ENCODE results near the gene AGBL1. TPM values are rescaled to one million over a fixed set of nuclear protein-coding genes. Genes with fewer than 3 reads are reported as not detected.

The AGBL1 gene
- total RNA-seq, 1 experiment from 2014 or later = not detected

DNA sequence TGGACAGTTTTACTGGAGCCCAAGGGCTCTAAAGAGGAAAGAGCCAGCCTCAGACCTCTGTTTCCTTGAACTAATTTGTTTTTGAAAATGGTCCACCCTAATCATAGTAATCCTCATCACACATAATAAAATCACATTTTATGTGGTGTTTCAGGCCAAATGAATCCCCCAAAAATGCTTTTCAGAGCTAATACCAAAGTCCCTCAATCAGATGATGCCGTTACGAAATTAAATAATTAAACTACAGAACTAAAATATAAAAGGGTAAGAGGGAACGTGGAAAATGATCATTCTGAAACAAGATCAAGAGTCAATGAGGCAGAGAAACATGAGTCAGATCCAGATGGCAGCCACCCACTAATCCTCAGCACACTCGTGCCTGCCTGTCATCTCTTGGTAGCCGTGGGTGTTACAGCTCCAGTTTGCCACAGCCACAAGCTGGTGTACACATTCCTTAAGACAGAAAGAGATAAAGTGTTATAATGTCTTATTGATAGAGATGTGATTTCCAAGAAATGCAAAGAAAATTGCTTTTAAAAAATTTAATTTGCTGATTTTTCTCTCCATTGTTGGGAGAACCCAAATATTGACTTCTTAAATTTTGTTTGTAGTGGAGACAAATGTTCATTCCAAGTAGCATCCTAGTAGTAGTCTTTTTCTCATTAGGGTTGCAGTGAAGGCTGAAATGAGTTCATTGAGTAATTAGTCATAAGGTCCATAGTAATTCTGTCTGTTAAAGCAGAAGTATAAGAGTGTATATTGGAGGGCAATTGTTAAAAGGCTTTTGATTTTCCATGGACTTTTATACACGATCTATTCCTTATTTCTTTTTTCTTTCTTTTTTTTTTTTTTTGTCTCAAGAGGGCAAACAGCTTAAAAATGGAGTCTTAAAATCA lies 104.2 kb downstream of the AGBL1 start:
- Histone ChIP-seq H3K4me2 (ENCODE audit: low read depth, low read length, poor library complexity, severe bottlenecking) (no peak overlapping the region), H4K20me1 (ENCODE audit: insufficient read depth, low read depth, low read length) (no peaks in the 10 kb centered on the region), H3K4me3 (ENCODE audit: low read length) (no peak overlapping the region), H2AFZ (ENCODE audit: low read length) (no peak overlapping the region), H3K9ac (ENCODE audit: low read length) (no peak overlapping the region), H3K4me1 (ENCODE audit: low read length) (no peaks in the 10 kb centered on the region), H3K9me3 (ENCODE audit: low read length) (no peaks in the 10 kb centered on the region), H3K27ac (ENCODE audit: low read length) (no peak overlapping the region), H3K79me2 (ENCODE audit: low read length) (no peaks in the 10 kb centered on the region), H3K36me3 (ENCODE audit: insufficient read depth, low read length) (no peaks in the 10 kb centered on the region), H3K9me2 (replicated peaks; ENCODE audit: insufficient read depth, low read length) (no peaks in the 10 kb centered on the region), H3K27me3 (ENCODE audit: low read length) (no peaks in the 10 kb centered on the region)
- no peak for DNase-seq

DNA sequence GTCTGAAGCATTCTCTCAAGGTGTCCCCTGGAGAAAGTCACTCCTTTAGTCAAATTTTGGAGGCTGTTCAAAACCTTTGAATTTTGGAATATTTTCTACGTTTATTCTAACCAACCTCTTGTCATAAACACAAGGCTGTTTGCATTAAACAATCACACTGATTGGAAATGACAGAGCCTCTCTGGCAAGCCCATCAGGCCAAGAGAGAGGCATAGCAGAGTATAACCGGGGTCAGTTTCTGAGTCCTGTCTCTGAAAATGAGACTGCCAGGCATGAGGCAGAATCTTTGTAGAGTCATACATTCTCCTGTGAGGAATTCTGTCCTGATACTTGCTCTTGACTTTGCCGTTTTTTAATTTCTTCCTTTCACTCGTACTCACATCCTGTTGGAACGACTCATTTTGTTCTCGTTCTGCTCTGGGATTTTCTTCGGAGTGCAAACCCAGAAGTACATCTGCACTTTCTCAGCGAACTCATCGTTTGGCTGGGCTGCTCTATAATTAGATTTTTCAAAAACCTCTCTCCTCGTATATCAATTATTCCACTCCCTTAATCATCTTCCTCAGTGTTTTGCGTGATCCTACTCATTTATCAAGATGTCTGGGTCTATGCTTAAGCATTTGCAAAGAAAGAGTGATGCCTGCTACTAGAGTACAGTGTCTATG lies 114.2 kb downstream of the AGBL1 start:
- Histone ChIP-seq H3K4me2 (ENCODE audit: low read depth, low read length, poor library complexity, severe bottlenecking) (no peak overlapping the region), H3K9me2 (replicated peaks; ENCODE audit: insufficient read depth, low read length) (no peaks in the 10 kb centered on the region), H3K27me3 (ENCODE audit: low read length) (no peaks in the 10 kb centered on the region), H3K36me3 (ENCODE audit: insufficient read depth, low read length) (no peaks in the 10 kb centered on the region), H3K9ac (ENCODE audit: low read length) (no peak overlapping the region), H3K79me2 (ENCODE audit: low read length) (no peaks in the 10 kb centered on the region), H3K4me3 (ENCODE audit: low read length) (no peak overlapping the region), H4K20me1 (ENCODE audit: insufficient read depth, low read depth, low read length) (no peaks in the 10 kb centered on the region), H3K27ac (ENCODE audit: low read length) (no peak overlapping the region), H2AFZ (ENCODE audit: low read length) (no peak overlapping the region), H3K9me3 (ENCODE audit: low read length) (no peaks in the 10 kb centered on the region), H3K4me1 (ENCODE audit: low read length) (no peaks in the 10 kb centered on the region)
- no peak for DNase-seq

DNA sequence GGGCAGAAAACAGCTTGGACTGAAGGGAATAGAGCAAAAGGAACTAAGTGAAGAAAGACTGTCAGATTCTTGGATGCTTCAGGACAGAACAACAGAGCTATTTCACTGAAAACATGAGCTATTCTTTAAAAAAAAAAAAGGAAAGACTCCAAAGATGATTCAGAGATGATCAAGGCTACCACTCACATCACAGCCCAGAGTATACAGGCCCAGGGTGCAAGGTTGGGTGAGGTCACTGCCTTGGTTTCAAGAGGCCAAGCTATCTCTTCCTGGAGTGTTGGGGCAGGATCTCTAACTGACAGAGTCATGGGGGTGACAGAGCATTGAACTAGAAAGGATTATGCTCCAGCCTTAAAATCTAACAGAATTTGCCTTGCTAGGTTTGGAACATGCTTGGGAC lies 118.1 kb downstream of the AGBL1 start:
- Histone ChIP-seq H3K9me2 (replicated peaks; ENCODE audit: insufficient read depth, low read length) (no peaks in the 10 kb centered on the region), H3K36me3 (ENCODE audit: insufficient read depth, low read length) (no peaks in the 10 kb centered on the region), H3K9ac (ENCODE audit: low read length) (no peak overlapping the region), H3K27ac (ENCODE audit: low read length) (no peak overlapping the region), H3K27me3 (ENCODE audit: low read length) (no peaks in the 10 kb centered on the region), H4K20me1 (ENCODE audit: insufficient read depth, low read depth, low read length) (no peaks in the 10 kb centered on the region), H3K9me3 (ENCODE audit: low read length) (no peaks in the 10 kb centered on the region), H3K79me2 (ENCODE audit: low read length) (no peaks in the 10 kb centered on the region), H2AFZ (ENCODE audit: low read length) (no peak overlapping the region), H3K4me2 (ENCODE audit: low read depth, low read length, poor library complexity, severe bottlenecking) (no peak overlapping the region), H3K4me3 (ENCODE audit: low read length) (no peak overlapping the region), H3K4me1 (ENCODE audit: low read length) (no peaks in the 10 kb centered on the region)
- no peak for DNase-seq

GRCh38 chr15:86199467-86200145 lies 119.9 kb downstream of the AGBL1 start:
- H3K9ac ChIP-seq (ENCODE audit: low read length) = no peak overlapping the region
- no peaks in the 10 kb centered on the region for H3K9me2 ChIP-seq (replicated peaks; ENCODE audit: insufficient read depth, low read length)
- no peaks in the 10 kb centered on the region for H4K20me1 ChIP-seq (ENCODE audit: insufficient read depth, low read depth, low read length)
- H3K9me3 ChIP-seq (ENCODE audit: low read length) = no peaks in the 10 kb centered on the region
- H3K27me3 ChIP-seq (ENCODE audit: low read length) = no peaks in the 10 kb centered on the region
- H3K27ac ChIP-seq (ENCODE audit: low read length) = no peak overlapping the region
- no peak overlapping the region for H3K4me2 ChIP-seq (ENCODE audit: low read depth, low read length, poor library complexity, severe bottlenecking)
- H2AFZ ChIP-seq (ENCODE audit: low read length) = no peak overlapping the region
- no peaks in the 10 kb centered on the region for H3K36me3 ChIP-seq (ENCODE audit: insufficient read depth, low read length)
- no peak overlapping the region for H3K4me3 ChIP-seq (ENCODE audit: low read length)
- no peak for DNase-seq
- H3K79me2 ChIP-seq (ENCODE audit: low read length) = no peaks in the 10 kb centered on the region
- H3K4me1 ChIP-seq (ENCODE audit: low read length) = no peaks in the 10 kb centered on the region

GRCh38 chr15:86201313-86202008 lies 121.8 kb downstream of the AGBL1 start:
- H4K20me1 ChIP-seq (ENCODE audit: insufficient read depth, low read depth, low read length) = no peaks in the 10 kb centered on the region
- DNase-seq = no peak
- no peak overlapping the region for H2AFZ ChIP-seq (ENCODE audit: low read length)
- H3K4me2 ChIP-seq (ENCODE audit: low read depth, low read length, poor library complexity, severe bottlenecking) = no peak overlapping the region
- no peaks in the 10 kb centered on the region for H3K36me3 ChIP-seq (ENCODE audit: insufficient read depth, low read length)
- no peak overlapping the region for H3K9ac ChIP-seq (ENCODE audit: low read length)
- H3K27me3 ChIP-seq (ENCODE audit: low read length) = no peaks in the 10 kb centered on the region
- no peaks in the 10 kb centered on the region for H3K9me2 ChIP-seq (replicated peaks; ENCODE audit: insufficient read depth, low read length)
- H3K27ac ChIP-seq (ENCODE audit: low read length) = no peak overlapping the region
- H3K79me2 ChIP-seq (ENCODE audit: low read length) = no peaks in the 10 kb centered on the region
- no peaks in the 10 kb centered on the region for H3K9me3 ChIP-seq (ENCODE audit: low read length)
- no peaks in the 10 kb centered on the region for H3K4me1 ChIP-seq (ENCODE audit: low read length)
- no peak overlapping the region for H3K4me3 ChIP-seq (ENCODE audit: low read length)

- H3K9ac ChIP-seq (ENCODE audit: low read length) = no peak overlapping the region
- H3K9me3 ChIP-seq (ENCODE audit: low read length) = no peaks in the 10 kb centered on the region
- H2AFZ ChIP-seq (ENCODE audit: low read length) = no peak overlapping the region
- no peaks in the 10 kb centered on the region for H3K27me3 ChIP-seq (ENCODE audit: low read length)
- DNase-seq = no peak
- H3K79me2 ChIP-seq (ENCODE audit: low read length) = no peaks in the 10 kb centered on the region
- no peak overlapping the region for H3K4me2 ChIP-seq (ENCODE audit: low read depth, low read length, poor library complexity, severe bottlenecking)
- H3K4me3 ChIP-seq (ENCODE audit: low read length) = no peak overlapping the region
- no peaks in the 10 kb centered on the region for H4K20me1 ChIP-seq (ENCODE audit: insufficient read depth, low read depth, low read length)
- no peaks in the 10 kb centered on the region for H3K4me1 ChIP-seq (ENCODE audit: low read length)
- H3K9me2 ChIP-seq (replicated peaks; ENCODE audit: insufficient read depth, low read length) = no peaks in the 10 kb centered on the region
- no peaks in the 10 kb centered on the region for H3K36me3 ChIP-seq (ENCODE audit: insufficient read depth, low read length)
- no peak overlapping the region for H3K27ac ChIP-seq (ENCODE audit: low read length)
Measured at GRCh38 chr15:86203462-86203861, 123.8 kb downstream of the AGBL1 start.

GRCh38 chr15:86205096-86205495 lies 125.4 kb downstream of the AGBL1 start:
- no peaks in the 10 kb centered on the region for H3K4me1 ChIP-seq (ENCODE audit: low read length)
- no peak overlapping the region for H3K4me3 ChIP-seq (ENCODE audit: low read length)
- no peaks in the 10 kb centered on the region for H3K27me3 ChIP-seq (ENCODE audit: low read length)
- H3K9ac ChIP-seq (ENCODE audit: low read length) = no peak overlapping the region
- no peaks in the 10 kb centered on the region for H3K9me3 ChIP-seq (ENCODE audit: low read length)
- no peaks in the 10 kb centered on the region for H3K9me2 ChIP-seq (replicated peaks; ENCODE audit: insufficient read depth, low read length)
- H3K36me3 ChIP-seq (ENCODE audit: insufficient read depth, low read length) = no peaks in the 10 kb centered on the region
- H4K20me1 ChIP-seq (ENCODE audit: insufficient read depth, low read depth, low read length) = no peaks in the 10 kb centered on the region
- H3K4me2 ChIP-seq (ENCODE audit: low read depth, low read length, poor library complexity, severe bottlenecking) = no peak overlapping the region
- DNase-seq = no peak
- H3K27ac ChIP-seq (ENCODE audit: low read length) = no peak overlapping the region
- no peaks in the 10 kb centered on the region for H3K79me2 ChIP-seq (ENCODE audit: low read length)
- no peak overlapping the region for H2AFZ ChIP-seq (ENCODE audit: low read length)

DNA sequence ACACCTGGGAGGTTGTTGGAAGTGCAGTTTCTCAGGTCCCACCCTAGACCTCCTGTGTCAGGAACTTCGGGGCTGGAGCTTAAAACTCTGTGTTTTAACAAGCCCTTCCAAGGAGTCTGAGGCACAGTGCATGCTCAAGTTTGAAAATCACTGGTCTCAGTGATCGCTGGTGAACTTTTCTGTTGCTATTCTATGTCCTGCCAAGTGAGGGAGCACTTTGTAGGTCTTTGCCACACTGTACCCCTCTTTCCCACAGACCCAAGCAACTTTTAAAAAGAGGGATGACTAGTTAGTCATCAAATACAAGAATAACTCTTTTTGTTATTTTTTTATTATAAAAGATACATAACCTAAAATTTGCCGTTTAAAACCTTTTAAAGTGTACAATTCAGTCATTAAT lies 133.7 kb downstream of the AGBL1 start:
- H3K9me2 ChIP-seq (replicated peaks; ENCODE audit: insufficient read depth, low read length) = no peaks in the 10 kb centered on the region
- peaks cover 6% of the 10 kb centered on the region for H3K9me3 ChIP-seq (ENCODE audit: low read length)
- no peaks in the 10 kb centered on the region for H3K4me1 ChIP-seq (ENCODE audit: low read length)
- H3K79me2 ChIP-seq (ENCODE audit: low read length) = no peaks in the 10 kb centered on the region
- H4K20me1 ChIP-seq (ENCODE audit: insufficient read depth, low read depth, low read length) = no peaks in the 10 kb centered on the region
- no peak overlapping the region for H3K4me2 ChIP-seq (ENCODE audit: low read depth, low read length, poor library complexity, severe bottlenecking)
- no peaks in the 10 kb centered on the region; the same call in 1 of the 2 replicates for H3K36me3 ChIP-seq (ENCODE audit: insufficient read depth, low read length)
- DNase-seq = peak; percentile 42
- H3K9ac ChIP-seq (ENCODE audit: low read length) = no peak overlapping the region
- no peak overlapping the region for H3K4me3 ChIP-seq (ENCODE audit: low read length)
- H2AFZ ChIP-seq (ENCODE audit: low read length) = no peak overlapping the region
- no peak overlapping the region for H3K27ac ChIP-seq (ENCODE audit: low read length)
- H3K27me3 ChIP-seq (ENCODE audit: low read length) = no peaks in the 10 kb centered on the region
